Measurements from ENCODE around the gene SMIM10L1.

DNA sequence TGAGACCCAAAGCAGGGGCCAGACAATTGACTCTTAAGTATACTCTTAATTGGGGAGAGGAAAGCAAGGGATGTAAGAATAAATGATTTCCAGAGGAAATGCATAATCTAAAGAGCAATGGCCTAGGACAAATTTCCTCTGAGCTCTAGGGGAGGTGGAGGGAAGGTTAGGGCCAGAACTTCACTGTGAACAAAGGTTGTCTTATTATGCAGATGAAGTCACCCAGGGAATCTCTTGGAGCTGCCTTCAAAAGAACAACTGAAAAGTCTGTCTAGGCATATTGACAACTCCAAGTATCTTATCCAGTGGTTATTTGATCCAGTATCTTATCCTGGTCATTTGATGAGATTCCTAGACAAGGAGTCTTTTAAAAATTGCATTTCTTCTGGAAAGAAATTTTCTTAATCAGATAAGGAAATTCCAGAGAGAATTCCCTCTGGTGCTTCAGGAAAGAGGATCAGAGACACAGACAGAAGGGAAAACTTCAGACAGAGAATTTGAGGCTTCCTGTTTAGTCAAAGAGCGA is 16.5 kb upstream of the SMIM10L1 start:
- TF ChIP-seq, protein P1, sequence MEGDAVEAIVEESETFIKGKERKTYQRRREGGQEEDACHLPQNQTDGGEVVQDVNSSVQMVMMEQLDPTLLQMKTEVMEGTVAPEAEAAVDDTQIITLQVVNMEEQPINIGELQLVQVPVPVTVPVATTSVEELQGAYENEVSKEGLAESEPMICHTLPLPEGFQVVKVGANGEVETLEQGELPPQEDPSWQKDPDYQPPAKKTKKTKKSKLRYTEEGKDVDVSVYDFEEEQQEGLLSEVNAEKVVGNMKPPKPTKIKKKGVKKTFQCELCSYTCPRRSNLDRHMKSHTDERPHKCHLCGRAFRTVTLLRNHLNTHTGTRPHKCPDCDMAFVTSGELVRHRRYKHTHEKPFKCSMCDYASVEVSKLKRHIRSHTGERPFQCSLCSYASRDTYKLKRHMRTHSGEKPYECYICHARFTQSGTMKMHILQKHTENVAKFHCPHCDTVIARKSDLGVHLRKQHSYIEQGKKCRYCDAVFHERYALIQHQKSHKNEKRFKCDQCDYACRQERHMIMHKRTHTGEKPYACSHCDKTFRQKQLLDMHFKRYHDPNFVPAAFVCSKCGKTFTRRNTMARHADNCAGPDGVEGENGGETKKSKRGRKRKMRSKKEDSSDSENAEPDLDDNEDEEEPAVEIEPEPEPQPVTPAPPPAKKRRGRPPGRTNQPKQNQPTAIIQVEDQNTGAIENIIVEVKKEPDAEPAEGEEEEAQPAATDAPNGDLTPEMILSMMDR (IDR thresholded peaks at IDR 0.05 in 8 of 11, conservative IDR thresholded peaks at IDR 0.05 in 3 of 11) = no peak
- TF ChIP-seq POLR2A (IDR thresholded peaks at IDR 0.05) = no peak

Measured in spleen (tissue), 7 donors.